A673 (cell line): ENCODE data around the gene KCNB1.

ENCODE experiments used
- EZH2 ChIP-seq: fragments of 200-600 bp; sonication (generic); IDR thresholded peaks from 2 replicates; pipeline ENCODE4 v1.6.1; 2017; ENCODE audit warnings: borderline replicate concordance, low read depth, mild to moderate bottlenecking, mixed read lengths, antibody characterized with exemption, low read length; ENCODE audit not compliant: poor library complexity, severe bottlenecking
- TF ChIP-seq, protein P1 (sequence below): fragments of 300-800, 200-600 bp; sonication (generic); conservative IDR thresholded peaks from 2 replicates; pipeline ENCODE4 v1.5.1; 2017; ENCODE audit warnings: low read depth, mild to moderate bottlenecking, antibody characterized with exemption, low read length, moderate library complexity, mixed read lengths

DNA sequence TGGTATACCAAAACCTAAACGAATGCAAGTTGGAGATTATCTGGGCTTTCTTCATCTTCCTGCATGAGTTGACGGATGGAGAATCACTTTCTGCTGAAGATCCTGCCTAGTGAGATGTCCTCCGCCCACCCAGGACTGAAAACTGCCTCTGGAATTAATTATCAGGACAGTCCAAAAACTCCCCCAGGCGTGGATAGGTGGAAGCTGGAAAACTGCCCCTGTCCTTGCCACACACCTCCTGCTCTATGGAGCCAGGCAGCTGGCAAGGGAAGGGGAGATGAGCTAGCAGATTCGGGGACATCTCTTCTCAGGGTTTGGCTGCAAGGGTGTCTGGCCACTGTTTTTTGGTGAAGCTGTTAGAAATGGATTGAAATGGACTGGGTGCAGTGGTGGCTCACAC lies 115.4 kb downstream of the KCNB1 start:
- TF ChIP-seq, protein P1, sequence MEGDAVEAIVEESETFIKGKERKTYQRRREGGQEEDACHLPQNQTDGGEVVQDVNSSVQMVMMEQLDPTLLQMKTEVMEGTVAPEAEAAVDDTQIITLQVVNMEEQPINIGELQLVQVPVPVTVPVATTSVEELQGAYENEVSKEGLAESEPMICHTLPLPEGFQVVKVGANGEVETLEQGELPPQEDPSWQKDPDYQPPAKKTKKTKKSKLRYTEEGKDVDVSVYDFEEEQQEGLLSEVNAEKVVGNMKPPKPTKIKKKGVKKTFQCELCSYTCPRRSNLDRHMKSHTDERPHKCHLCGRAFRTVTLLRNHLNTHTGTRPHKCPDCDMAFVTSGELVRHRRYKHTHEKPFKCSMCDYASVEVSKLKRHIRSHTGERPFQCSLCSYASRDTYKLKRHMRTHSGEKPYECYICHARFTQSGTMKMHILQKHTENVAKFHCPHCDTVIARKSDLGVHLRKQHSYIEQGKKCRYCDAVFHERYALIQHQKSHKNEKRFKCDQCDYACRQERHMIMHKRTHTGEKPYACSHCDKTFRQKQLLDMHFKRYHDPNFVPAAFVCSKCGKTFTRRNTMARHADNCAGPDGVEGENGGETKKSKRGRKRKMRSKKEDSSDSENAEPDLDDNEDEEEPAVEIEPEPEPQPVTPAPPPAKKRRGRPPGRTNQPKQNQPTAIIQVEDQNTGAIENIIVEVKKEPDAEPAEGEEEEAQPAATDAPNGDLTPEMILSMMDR, result no peak
- TF ChIP-seq EZH2, result no peak
